K562 (cell line): ENCODE results near the gene MPPED1. TPM values are rescaled to one million over a fixed set of nuclear protein-coding genes. Genes with fewer than 3 reads are reported as not detected.

Experiments used
- ATAC-seq: fragments of 200-7000 bp; cut with Tn5 transposase; 3 replicates; pipeline ENCODE4 v1.9.1; 2020; ENCODE audit warnings: moderate library complexity
- BruUV-seq: library from RNA; stranded (reverse); fragments of 400-500 nt; replicated peaks from 2 replicates; lab custom pipeline; 2021; lab: Mats Ljungman, UMichigan
- CTCF ChIA-PET: fragments of 300-600 bp; formaldehyde crosslinking; extraction: SDS; loops from one replicate; lab custom pipeline; 2021; ENCODE audit warnings: low intra/inter-chr PET ratio; lab: Yijun Ruan, JAX
- POLR2A ChIA-PET: fragments of 300-600, 350-650 bp; sonication (Branson Sonifier 250); formaldehyde crosslinking; extraction: SDS; loops from one replicate; lab custom pipeline; 2021; ENCODE audit warnings: antibody characterized with exemption, inconsistent platforms; lab: Yijun Ruan, JAX
- DNase-seq, 4 experiments: peaks; one replicate each; pipeline versions ENCODE4 v3.0.0 to v3.0.0-alpha.2; 2011 to 2018; ENCODE audit warnings: low spot score in 3 of 4, mixed read lengths in 3 of 4; ENCODE audit errors: extremely low read depth in 1 of 4
- FAIRE-seq: peaks from 2 replicates; lab custom pipeline; 2011; peaks lifted over from hg19 to GRCh38; lab: Jason Lieb, UNC
- H2AFZ ChIP-seq: 2 replicates; pipeline ENCODE4 v1.6.0; 2011; ENCODE audit warnings: low read depth, low read length, control low read depth, inconsistent platforms
- H3K27ac ChIP-seq: fragments of 200-600 bp; 3 replicates; pipeline ENCODE4 v1.8.0; 2011; ENCODE audit warnings: low read depth, mild to moderate bottlenecking, control low read depth, inconsistent platforms, low read length, moderate library complexity, mixed read lengths; ENCODE audit errors: extremely low read depth
- H3K27me3 ChIP-seq, 2 experiments: fragments of 300-600 bp in 1 of 2; 2 replicates in 1 of 2; 3 replicates in 1 of 2; pipeline versions ENCODE4 v1.6.0 to v1.8.0; 2011; ENCODE audit warnings: inconsistent platforms in 2 of 2, low read length in 2 of 2, mild to moderate bottlenecking in 1 of 2, mixed read lengths in 1 of 2, moderate library complexity in 1 of 2; ENCODE audit not compliant: control insufficient read depth in 2 of 2, insufficient read depth in 2 of 2
- H3K36me3 ChIP-seq: fragments of 300-600 bp; 3 replicates; pipeline ENCODE4 v1.8.0; 2011; ENCODE audit warnings: mild to moderate bottlenecking, low read length, inconsistent platforms; ENCODE audit not compliant: control insufficient read depth, insufficient read depth
- H3K4me1 ChIP-seq, 2 experiments: fragments of 200-600 bp in 1 of 2; replicated peaks in 1 of 2; 2 replicates in 1 of 2; 3 replicates in 1 of 2; pipeline versions ENCODE4 v1.5.1 to v1.8.0; 2011; ENCODE audit warnings: inconsistent platforms in 2 of 2, low read length in 2 of 2, mild to moderate bottlenecking in 1 of 2, mixed read lengths in 1 of 2, moderate library complexity in 1 of 2; ENCODE audit not compliant: control insufficient read depth in 2 of 2, insufficient read depth in 2 of 2
- H3K4me2 ChIP-seq: 2 replicates; pipeline ENCODE4 v1.6.1; 2011; ENCODE audit warnings: low read length, control low read depth, inconsistent platforms, mixed read lengths; ENCODE audit not compliant: insufficient read depth
- H3K4me3 ChIP-seq: fragments of 200-600 bp; sonication (generic), shearing (Covaris generic); 2 replicates; pipeline ENCODE4 v1.5.1; 2016; ENCODE audit warnings: control low read depth, inconsistent platforms
- H3K79me2 ChIP-seq: fragments of 200-600 bp; 3 replicates; pipeline ENCODE4 v1.8.0; 2011; ENCODE audit warnings: low read length, inconsistent platforms; ENCODE audit not compliant: control insufficient read depth, insufficient read depth
- H3K9ac ChIP-seq, 2 experiments: 2 replicates each; pipeline versions ENCODE4 v1.6.0 to v1.6.1; 2011; ENCODE audit warnings: low read depth in 2 of 2, low read length in 2 of 2, control low read depth in 1 of 2, inconsistent platforms in 1 of 2, mild to moderate bottlenecking in 1 of 2, mixed read lengths in 1 of 2; ENCODE audit not compliant: insufficient read depth in 1 of 2
- H3K9me1 ChIP-seq: one replicate; pipeline ENCODE4 v1.6.0; 2011; ENCODE audit warnings: inconsistent platforms, mild to moderate bottlenecking, low read length, moderate library complexity; ENCODE audit not compliant: control insufficient read depth, insufficient read depth
- H3K9me3 ChIP-seq: replicated peaks from 2 replicates; pipeline ENCODE4 v1.5.1; 2011; ENCODE audit warnings: low read depth, low read length, inconsistent platforms; ENCODE audit not compliant: control insufficient read depth, insufficient read depth
- H4K20me1 ChIP-seq: replicated peaks from 2 replicates; pipeline ENCODE4 v1.6.1; 2011; ENCODE audit warnings: low read length, inconsistent platforms, mixed read lengths; ENCODE audit not compliant: control insufficient read depth, insufficient read depth
- CBX3 ChIP-seq, 2 experiments: IDR thresholded peaks; 1 replicate in 1 of 2; 2 replicates in 1 of 2; pipeline ENCODE4 v1.6.1; 2012; ENCODE audit warnings: inconsistent platforms in 2 of 2, low read length in 2 of 2, borderline replicate concordance in 1 of 2, control low read depth in 1 of 2
- DACH1 ChIP-seq: fragments of 450-650 bp; IDR thresholded peaks from 2 replicates; pipeline ENCODE4 v1.6.1; 2018; ENCODE audit not compliant: partially characterized antibody
- SMARCA4 ChIP-seq: fragments of 450-650 bp; IDR thresholded peaks from 2 replicates; pipeline ENCODE4 v1.6.1; 2016
- SOX6 ChIP-seq: fragments of 450-650 bp; IDR thresholded peaks from 2 replicates; pipeline ENCODE4 v1.6.1; 2014; ENCODE audit warnings: mild to moderate bottlenecking
- ZHX1 ChIP-seq: fragments of 150-350 bp; conservative IDR thresholded peaks from 2 replicates; pipeline ENCODE4 v1.6.1; 2014; ENCODE audit warnings: low read length
- ZNF197 ChIP-seq: fragments of 200-800 bp; sonication (Bioruptor generic); IDR thresholded peaks from 2 replicates; pipeline ENCODE4 v1.6.1; 2016; ENCODE audit warnings: low read depth, missing genetic modification characterization, missing compliant biosample characterization
- WGBS: fragments of 100-300 bp; shearing (Covaris generic); methylation state at CpG from one replicate; pipeline ENCODE4 v1.1.6; 2016; ENCODE audit warnings: low coverage, mixed read lengths; ENCODE audit not compliant: insufficient coverage; ENCODE audit errors: missing lambda C conversion rate; 5-methylcytosine and 5-hydroxymethylcytosine counted together
- in situ Hi-C: fragments of 300-500 bp; cut with MboI; formaldehyde crosslinking; loops from 4 replicates; pipeline ENCODE4 v1.15.0; 2018; ENCODE audit warnings: inconsistent platforms, mixed read lengths
- intact Hi-C: fragments of 100-400 bp; cut with micrococcal nuclease; formaldehyde crosslinking; loops from 2 replicates; pipeline ENCODE4 v1.14.2; 2022
- polyA plus RNA-seq, 8 experiments: library from polyadenylated mRNA; depleted of rRNA in 4 of 8; stranded (reverse) in 5 of 8; unstranded in 3 of 8; fragments of >200 nt; fragmentation: Nextera tagmentation in 2 of 8; fragmentation: Illumina TruSeq in 1 of 8; extraction: Ambion mirVana in 2 of 8; extraction: Trizol in 1 of 8; gene quantifications; 2 replicates each; pipeline versions ENCODE4 v1.2.1 to v1.2.3, GENCODE V29; 2011 to 2014; ENCODE audit warnings: inconsistent platforms in 1 of 8, missing spikeins in 1 of 8
- total RNA-seq, 7 experiments: library from RNA; depleted of rRNA in 6 of 7; stranded (reverse); fragments of >200 nt in 6 of 7; fragmentation: Illumina TruSeq in 2 of 7; extraction: Trizol in 2 of 7; gene quantifications; 2 replicates each; pipeline versions ENCODE4 v1.2.1 to v1.2.3, GENCODE V29; 2011 to 2021; ENCODE audit warnings: low replicate concordance in 1 of 7

Gene MPPED1
- total and polyA plus RNA-seq, 9 of the 15 experiments (the other 6 are each of a cell fraction or from before 2014, with no cell fraction given) = not detected

GRCh38 chr22:43384863-43385262 lies 27.0 kb upstream of the MPPED1 start:
- H3K27me3 ChIP-seq = peaks cover 0 to 5% of the 10 kb centered on the region in 2 experiments; a peak in 1 of 5 replicates
- in situ Hi-C loops (no loop called here), intact Hi-C loops (loop anchor here (1.0 to 5.0 kb wide), 3 partner anchors 110 to 1242 kb away; no protein-coding TSS in a partner anchor)
- FAIRE-seq (no peak), ATAC-seq (no peak), DNase-seq (no peak)
- H3K9me1 ChIP-seq = no peaks in the 10 kb centered on the region
- no peaks in the 10 kb centered on the region for H3K36me3 ChIP-seq
- TF ChIP-seq SOX6 = no peak
- no peak for TF ChIP-seq DACH1
- no peak for TF ChIP-seq ZNF197 (CRISPR knock-in tag)
- TF ChIP-seq ZHX1 = no peak
- no peak for TF ChIP-seq CBX3 (IDR thresholded peaks at IDR 0.05; ENCODE audit: borderline replicate concordance in 1 of 2, low read length in 2 of 2)
- TF ChIP-seq SMARCA4 = no peak
- POLR2A ChIA-PET = no interaction called here
- no peaks in the 10 kb centered on the region for H4K20me1 ChIP-seq
- no peak overlapping the region for H3K4me3 ChIP-seq
- H3K79me2 ChIP-seq = no peaks in the 10 kb centered on the region
- CTCF ChIA-PET = interaction anchor here (0.8 to 4.0 kb wide), 5 partner anchors 17 to 154 kb away, joined by 3 to 22 read pairs (median 7); no protein-coding TSS in a partner anchor
- no peak overlapping the region for H2AFZ ChIP-seq
- peaks cover 0 to 8% of the 10 kb centered on the region in 2 experiments; a peak in 2 of 5 replicates for H3K4me1 ChIP-seq
- no peak overlapping the region for H3K9ac ChIP-seq
- H3K9me3 ChIP-seq = no peaks in the 10 kb centered on the region
- H3K4me2 ChIP-seq = no peak overlapping the region
- 0% methylated on average over 5 of the region's 5 CpGs for WGBS
- BruUV-seq = no TSS peak
- H3K27ac ChIP-seq = no peak overlapping the region
